ENCODE data around the gene ZNF407. TPM values are rescaled to one million over a fixed set of nuclear protein-coding genes. Genes with fewer than 3 reads are reported as not detected.

Gene ZNF407
- total and polyA plus RNA-seq, 10 donors, result 2.0 to 41.0 (median 26.3) TPM

DNA sequence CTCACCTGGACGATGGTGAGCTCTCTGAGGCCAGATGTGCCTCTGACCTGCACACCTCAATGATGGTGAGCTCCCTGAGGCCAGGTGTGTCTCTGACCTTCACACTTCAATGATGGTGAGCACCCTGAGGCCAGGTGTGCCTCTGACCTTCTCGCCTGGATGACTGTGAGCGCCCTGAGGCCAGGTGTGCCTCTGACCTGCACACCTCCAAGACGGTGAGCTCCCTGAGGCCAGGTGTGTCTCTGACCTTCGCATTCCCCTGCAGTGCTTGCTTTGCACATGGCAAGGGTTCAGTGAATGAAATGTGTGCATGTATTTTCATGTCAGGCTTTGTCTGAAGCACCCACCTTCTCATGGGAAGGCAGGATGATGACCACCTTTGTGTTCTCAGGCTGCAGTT, 515.8 kb downstream of the ZNF407 start:
- H3K9me3 ChIP-seq, result no peaks in the 10 kb centered on the region
- WGBS, 5 donors, result 69 to 90% (median 86%) methylated on average over 2 to 5 of the region's 5 CpGs
- TF ChIP-seq, protein P1, sequence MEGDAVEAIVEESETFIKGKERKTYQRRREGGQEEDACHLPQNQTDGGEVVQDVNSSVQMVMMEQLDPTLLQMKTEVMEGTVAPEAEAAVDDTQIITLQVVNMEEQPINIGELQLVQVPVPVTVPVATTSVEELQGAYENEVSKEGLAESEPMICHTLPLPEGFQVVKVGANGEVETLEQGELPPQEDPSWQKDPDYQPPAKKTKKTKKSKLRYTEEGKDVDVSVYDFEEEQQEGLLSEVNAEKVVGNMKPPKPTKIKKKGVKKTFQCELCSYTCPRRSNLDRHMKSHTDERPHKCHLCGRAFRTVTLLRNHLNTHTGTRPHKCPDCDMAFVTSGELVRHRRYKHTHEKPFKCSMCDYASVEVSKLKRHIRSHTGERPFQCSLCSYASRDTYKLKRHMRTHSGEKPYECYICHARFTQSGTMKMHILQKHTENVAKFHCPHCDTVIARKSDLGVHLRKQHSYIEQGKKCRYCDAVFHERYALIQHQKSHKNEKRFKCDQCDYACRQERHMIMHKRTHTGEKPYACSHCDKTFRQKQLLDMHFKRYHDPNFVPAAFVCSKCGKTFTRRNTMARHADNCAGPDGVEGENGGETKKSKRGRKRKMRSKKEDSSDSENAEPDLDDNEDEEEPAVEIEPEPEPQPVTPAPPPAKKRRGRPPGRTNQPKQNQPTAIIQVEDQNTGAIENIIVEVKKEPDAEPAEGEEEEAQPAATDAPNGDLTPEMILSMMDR (IDR thresholded peaks at IDR 0.05 in 8 of 11, conservative IDR thresholded peaks at IDR 0.05 in 3 of 11), result no peak
- TF ChIP-seq POLR2A (IDR thresholded peaks at IDR 0.05) (no peak), POLR2AphosphoS5 (IDR thresholded peaks at IDR 0.05) (no peak)
- H3K4me3 ChIP-seq, result no peak overlapping the region
- H3K27me3 ChIP-seq (replicated peaks in 1 of 7), result peaks cover 0 to 24% (median 0%) of the 10 kb centered on the region in 7 donors
- no peaks in the 10 kb centered on the region for H3K4me1 ChIP-seq
- intact Hi-C loops (cut with DNase I; ENCODE audit: low total_unique reads), result no loop called here
- no peak overlapping the region for H3K27ac ChIP-seq
- H3K36me3 ChIP-seq, result no peaks in the 10 kb centered on the region
- DNase-seq, result no peak

DNA sequence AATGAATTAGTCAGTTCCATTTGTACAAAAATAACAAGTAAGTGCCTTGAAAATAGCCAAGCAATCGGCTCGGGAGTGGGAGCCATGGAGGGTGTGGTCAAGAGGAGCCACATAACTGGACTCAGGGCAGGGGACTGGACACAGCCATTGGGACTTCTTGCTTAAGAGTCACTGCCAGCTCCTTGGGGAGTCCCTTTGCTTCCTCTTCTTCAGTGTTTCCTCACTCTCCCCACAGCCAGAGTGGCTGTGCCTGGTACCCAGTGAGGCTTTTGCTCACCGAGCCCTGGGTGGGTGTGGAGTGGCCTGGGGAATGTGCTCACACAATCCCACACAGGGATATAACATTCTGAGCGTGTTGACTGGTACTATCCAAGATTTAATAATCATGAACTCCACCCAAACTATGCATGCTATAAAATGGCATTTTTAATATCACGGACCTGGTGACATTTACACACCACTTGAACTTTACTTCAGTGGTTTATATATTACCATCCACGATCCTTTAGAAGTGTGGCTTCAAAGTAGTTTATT, 516.6 kb downstream of the ZNF407 start:
- no peak overlapping the region for H3K4me3 ChIP-seq
- no peaks in the 10 kb centered on the region for H3K36me3 ChIP-seq
- TF ChIP-seq POLR2A (IDR thresholded peaks at IDR 0.05) (no peak), POLR2AphosphoS5 (IDR thresholded peaks at IDR 0.05) (no peak)
- TF ChIP-seq, protein P1 (IDR thresholded peaks at IDR 0.05 in 8 of 11, conservative IDR thresholded peaks at IDR 0.05 in 3 of 11), result no peak
- no peaks in the 10 kb centered on the region for H3K4me1 ChIP-seq
- no peak for DNase-seq
- H3K9me3 ChIP-seq, result no peaks in the 10 kb centered on the region
- intact Hi-C loops (cut with DNase I; ENCODE audit: low total_unique reads), result no loop called here
- H3K27ac ChIP-seq, result no peak overlapping the region
- peaks cover 0 to 24% (median 0%) of the 10 kb centered on the region in 7 donors for H3K27me3 ChIP-seq (replicated peaks in 1 of 7)
- 72 to 84% (median 82%) methylated on average over 6 of the region's 6 CpGs for WGBS, 5 donors

Other genes with a start within 250 kb of the ZNF407 start
- under 1 TPM in 2 of 7 donors, not detected in 5; 0.34 to 0.51 TPM for gene DIPK1C, start 140.6 kb upstream of the ZNF407 start, total RNA-seq
- under 1 TPM in 2 of 3 donors, not detected in 1; 0.10 to 0.23 TPM for gene DIPK1C, start 140.6 kb upstream of the ZNF407 start, polyA plus RNA-seq
- 100 to 1,000 TPM; 219 to 310 (median 291) TPM for gene CNDP2, start 101.5 kb upstream of the ZNF407 start, total RNA-seq
- 100 to 1,000 TPM; 102 to 168 (median 123) TPM for gene CNDP2, start 101.5 kb upstream of the ZNF407 start, polyA plus RNA-seq
- gene CNDP1, start 63.4 kb upstream of the ZNF407 start, total RNA-seq, result under 1 TPM in 5 of 7 donors, not detected in 2; 0.13 to 0.59 (median 0.36) TPM
- gene CNDP1, start 63.4 kb upstream of the ZNF407 start, polyA plus RNA-seq, result under 1 TPM; 0.03 to 0.17 (median 0.13) TPM